ENCODE results near the gene ADAMTSL3. TPM values are rescaled to one million over a fixed set of nuclear protein-coding genes. Genes with fewer than 3 reads are reported as not detected.
A peak's percentile ranks its signal among the peaks of the same experiment; 100 is the strongest.

Gene ADAMTSL3
- total RNA-seq, 2 experiments from 2014 or later, result not detected

- Mint-ChIP-seq H3K9me3 (peaks cover 14% of the 10 kb centered on the region), H3K4me3 (no peak overlapping the region), H3K4me1 (ENCODE audit: low read depth) (no peaks in the 10 kb centered on the region), H3K27ac (no peak overlapping the region), H3K36me3 (ENCODE audit: low read depth) (no peaks in the 10 kb centered on the region), H3K27me3 (ENCODE audit: low read depth) (no peaks in the 10 kb centered on the region)
- DNase-seq, result no peak
- CTCF ChIA-PET, result interaction anchor here (0.6 kb wide), 1 partner anchor 15 kb away, joined by 3 read pairs; no protein-coding TSS in a partner anchor
- intact Hi-C loops (cut with micrococcal nuclease), result no loop called here
Observed at GRCh38 chr15:83970295-83970890, 316.5 kb downstream of the ADAMTSL3 start.

- CTCF ChIA-PET, result no interaction called here
- intact Hi-C loops (cut with micrococcal nuclease), result no loop called here
Observed at GRCh38 chr15:83971992-83972391, 318.1 kb downstream of the ADAMTSL3 start.

GRCh38 chr15:83973816-83974215 lies 319.9 kb downstream of the ADAMTSL3 start:
- Mint-ChIP-seq H3K27ac (no peak overlapping the region), H3K4me1 (ENCODE audit: low read depth) (no peaks in the 10 kb centered on the region), H3K36me3 (ENCODE audit: low read depth) (no peaks in the 10 kb centered on the region), H3K27me3 (ENCODE audit: low read depth) (peaks cover 8% of the 10 kb centered on the region), H3K4me3 (no peak overlapping the region), H3K9me3 (peaks cover 2% of the 10 kb centered on the region)
- CTCF ChIA-PET, result no interaction called here
- DNase-seq, result peak; percentile 5
- intact Hi-C loops (cut with micrococcal nuclease), result no loop called here

More at GRCh38 chr15:83971992-83972391, 318.1 kb downstream of the ADAMTSL3 start:
- no peak overlapping the region for H3K4me3 Mint-ChIP-seq
- H3K36me3 Mint-ChIP-seq (ENCODE audit: low read depth), result no peaks in the 10 kb centered on the region
- peaks cover 5% of the 10 kb centered on the region for H3K27me3 Mint-ChIP-seq (ENCODE audit: low read depth)
- H3K9me3 Mint-ChIP-seq, result peaks cover 9% of the 10 kb centered on the region
- H3K27ac Mint-ChIP-seq, result no peak overlapping the region
- no peaks in the 10 kb centered on the region for H3K4me1 Mint-ChIP-seq (ENCODE audit: low read depth)
- DNase-seq, result no peak

GRCh38 chr15:83977992-83978391 lies 324.1 kb downstream of the ADAMTSL3 start:
- no peak for DNase-seq
- intact Hi-C loops (cut with micrococcal nuclease), result no loop called here
- Mint-ChIP-seq H3K36me3 (ENCODE audit: low read depth) (no peaks in the 10 kb centered on the region), H3K27me3 (ENCODE audit: low read depth) (peaks cover 8% of the 10 kb centered on the region), H3K4me3 (no peak overlapping the region), H3K9me3 (peaks cover 2% of the 10 kb centered on the region), H3K27ac (no peak overlapping the region), H3K4me1 (ENCODE audit: low read depth) (no peaks in the 10 kb centered on the region)
- CTCF ChIA-PET, result no interaction called here

GRCh38 chr15:83978588-83978987 lies 324.7 kb downstream of the ADAMTSL3 start:
- intact Hi-C loops (cut with micrococcal nuclease), result no loop called here
- CTCF ChIA-PET, result no interaction called here
- no peaks in the 10 kb centered on the region for H3K36me3 Mint-ChIP-seq (ENCODE audit: low read depth)
- peaks cover 2% of the 10 kb centered on the region for H3K9me3 Mint-ChIP-seq
- no peak overlapping the region for H3K4me3 Mint-ChIP-seq
- no peak overlapping the region for H3K27ac Mint-ChIP-seq
- H3K27me3 Mint-ChIP-seq (ENCODE audit: low read depth), result peaks cover 8% of the 10 kb centered on the region
- DNase-seq, result no peak
- H3K4me1 Mint-ChIP-seq (ENCODE audit: low read depth), result no peaks in the 10 kb centered on the region

GRCh38 chr15:83980637-83981036 lies 326.7 kb downstream of the ADAMTSL3 start:
- Mint-ChIP-seq H3K4me3 (no peak overlapping the region), H3K9me3 (peaks cover 2% of the 10 kb centered on the region), H3K27ac (no peak overlapping the region), H3K36me3 (ENCODE audit: low read depth) (no peaks in the 10 kb centered on the region), H3K27me3 (ENCODE audit: low read depth) (peaks cover 8% of the 10 kb centered on the region), H3K4me1 (ENCODE audit: low read depth) (no peaks in the 10 kb centered on the region)
- DNase-seq, result no peak
- CTCF ChIA-PET, result no interaction called here
- intact Hi-C loops (cut with micrococcal nuclease), result no loop called here

GRCh38 chr15:83982748-83983147 lies 328.8 kb downstream of the ADAMTSL3 start:
- CTCF ChIA-PET, result no interaction called here

GRCh38 chr15:83983634-83984458 lies 329.9 kb downstream of the ADAMTSL3 start:
- no peaks in the 10 kb centered on the region for H3K27me3 Mint-ChIP-seq (ENCODE audit: low read depth)
- no peak overlapping the region for H3K4me3 Mint-ChIP-seq
- intact Hi-C loops (cut with micrococcal nuclease), result no loop called here
- CTCF ChIA-PET, result no interaction called here
- H3K36me3 Mint-ChIP-seq (ENCODE audit: low read depth), result no peaks in the 10 kb centered on the region
- H3K9me3 Mint-ChIP-seq, result no peaks in the 10 kb centered on the region
- DNase-seq, result no peak
- H3K27ac Mint-ChIP-seq, result no peak overlapping the region
- no peaks in the 10 kb centered on the region for H3K4me1 Mint-ChIP-seq (ENCODE audit: low read depth)

More at GRCh38 chr15:83982748-83983147, 328.8 kb downstream of the ADAMTSL3 start:
- no peak for DNase-seq
- Mint-ChIP-seq H3K4me1 (ENCODE audit: low read depth) (no peaks in the 10 kb centered on the region), H3K9me3 (no peaks in the 10 kb centered on the region), H3K4me3 (no peak overlapping the region), H3K27me3 (ENCODE audit: low read depth) (no peaks in the 10 kb centered on the region), H3K27ac (no peak overlapping the region), H3K36me3 (ENCODE audit: low read depth) (no peaks in the 10 kb centered on the region)
- intact Hi-C loops (cut with micrococcal nuclease), result no loop called here

GRCh38 chr15:83984601-83985000 lies 330.7 kb downstream of the ADAMTSL3 start:
- Mint-ChIP-seq H3K4me3 (no peak overlapping the region), H3K9me3 (no peaks in the 10 kb centered on the region), H3K27ac (no peak overlapping the region), H3K4me1 (ENCODE audit: low read depth) (no peaks in the 10 kb centered on the region), H3K36me3 (ENCODE audit: low read depth) (no peaks in the 10 kb centered on the region), H3K27me3 (ENCODE audit: low read depth) (no peaks in the 10 kb centered on the region)
- CTCF ChIA-PET, result no interaction called here
- intact Hi-C loops (cut with micrococcal nuclease), result no loop called here
- no peak for DNase-seq

- H3K27me3 Mint-ChIP-seq (ENCODE audit: low read depth), result peaks cover 3% of the 10 kb centered on the region
- CTCF ChIA-PET, result no interaction called here
- intact Hi-C loops (cut with micrococcal nuclease), result no loop called here
- no peaks in the 10 kb centered on the region for H3K4me1 Mint-ChIP-seq (ENCODE audit: low read depth)
- H3K9me3 Mint-ChIP-seq, result no peaks in the 10 kb centered on the region
- H3K4me3 Mint-ChIP-seq, result no peak overlapping the region
- H3K36me3 Mint-ChIP-seq (ENCODE audit: low read depth), result no peaks in the 10 kb centered on the region
- H3K27ac Mint-ChIP-seq, result no peak overlapping the region
- no peak for DNase-seq
Observed at GRCh38 chr15:83991163-83991562, 337.2 kb downstream of the ADAMTSL3 start.

GRCh38 chr15:83992324-83993031 lies 338.6 kb downstream of the ADAMTSL3 start:
- H3K27me3 Mint-ChIP-seq (ENCODE audit: low read depth), result peaks cover 6% of the 10 kb centered on the region
- H3K9me3 Mint-ChIP-seq, result peaks cover 2% of the 10 kb centered on the region
- H3K27ac Mint-ChIP-seq, result no peak overlapping the region
- no peak overlapping the region for H3K4me3 Mint-ChIP-seq
- intact Hi-C loops (cut with micrococcal nuclease), result no loop called here
- DNase-seq, result no peak
- no peaks in the 10 kb centered on the region for H3K4me1 Mint-ChIP-seq (ENCODE audit: low read depth)
- no peaks in the 10 kb centered on the region for H3K36me3 Mint-ChIP-seq (ENCODE audit: low read depth)
- CTCF ChIA-PET, result interaction anchor here (0.5 kb wide), 1 partner anchor 650 kb away, joined by 3 read pairs; no protein-coding TSS in a partner anchor

- Mint-ChIP-seq H3K4me1 (ENCODE audit: low read depth) (no peaks in the 10 kb centered on the region), H3K27ac (no peak overlapping the region), H3K9me3 (peaks cover 2% of the 10 kb centered on the region), H3K27me3 (ENCODE audit: low read depth) (peaks cover 6% of the 10 kb centered on the region), H3K4me3 (no peak overlapping the region), H3K36me3 (ENCODE audit: low read depth) (no peaks in the 10 kb centered on the region)
- no peak for DNase-seq
- CTCF ChIA-PET, result interaction anchor here (1.3 kb wide), 1 partner anchor 41 kb away, joined by 3 read pairs; no protein-coding TSS in a partner anchor
- intact Hi-C loops (cut with micrococcal nuclease), result no loop called here
Observed at GRCh38 chr15:83993591-83993990, 339.7 kb downstream of the ADAMTSL3 start.
